HEK293T (cell line): ENCODE results near the gene ARMC5.

Experiments
- CTCF ChIA-PET: fragments of 350-600 bp; formaldehyde crosslinking; extraction: SDS; loops from one replicate; lab custom pipeline; 2021; ENCODE audit warnings: antibody characterized with exemption, inconsistent platforms; lab: Yijun Ruan, JAX
- POLR2A ChIA-PET: fragments of 350-600 bp; formaldehyde crosslinking; extraction: SDS; loops from one replicate; lab custom pipeline; 2020; ENCODE audit warnings: antibody characterized with exemption, inconsistent platforms; lab: Yijun Ruan, JAX
- DNase-seq: peaks from one replicate; pipeline ENCODE4 v3.0.0; 2012; ENCODE audit warnings: mixed read lengths; ENCODE audit errors: extremely low spot score
- ARNT ChIP-seq: fragments of 450-650 bp; IDR thresholded peaks from 2 replicates; pipeline ENCODE4 v1.6.1; 2017; ENCODE audit warnings: mild to moderate bottlenecking
- BHLHE40 ChIP-seq: fragments of 450-650 bp; IDR thresholded peaks from 2 replicates; pipeline ENCODE4 v1.6.1; 2016; ENCODE audit warnings: mild to moderate bottlenecking, moderate library complexity, borderline replicate concordance
- CTBP1 ChIP-seq: fragments of 450-650 bp; IDR thresholded peaks from 2 replicates; pipeline ENCODE4 v1.6.1; 2016; ENCODE audit warnings: borderline replicate concordance
- ELF4 ChIP-seq: fragments of 450-650 bp; IDR thresholded peaks from 2 replicates; pipeline ENCODE4 v1.6.1; 2017; ENCODE audit warnings: antibody characterized with exemption
- FOXA1 ChIP-seq: fragments of 450-650 bp; IDR thresholded peaks from 2 replicates; pipeline ENCODE4 v1.6.1; 2016; ENCODE audit warnings: mild to moderate bottlenecking
- FOXK2 ChIP-seq: fragments of 450-650 bp; IDR thresholded peaks from 2 replicates; pipeline ENCODE4 v1.6.1; 2016; ENCODE audit warnings: mild to moderate bottlenecking
- FOXM1 ChIP-seq: fragments of 450-650 bp; IDR thresholded peaks from 2 replicates; pipeline ENCODE4 v1.6.1; 2017; ENCODE audit warnings: mild to moderate bottlenecking, borderline replicate concordance
- HDGF ChIP-seq: fragments of 450-650 bp; IDR thresholded peaks from 2 replicates; pipeline ENCODE4 v1.6.1; 2017; ENCODE audit warnings: antibody characterized with exemption, borderline replicate concordance
- L3MBTL2 ChIP-seq: fragments of 450-650 bp; conservative IDR thresholded peaks from 2 replicates; pipeline ENCODE4 v1.6.1; 2016; ENCODE audit warnings: mild to moderate bottlenecking
- LEF1 ChIP-seq: fragments of 450-650 bp; IDR thresholded peaks from 2 replicates; pipeline ENCODE4 v1.6.1; 2017; ENCODE audit warnings: mild to moderate bottlenecking, borderline replicate concordance
- NFRKB ChIP-seq: fragments of 450-650 bp; IDR thresholded peaks from 2 replicates; pipeline ENCODE4 v1.6.1; 2016; ENCODE audit warnings: mild to moderate bottlenecking, moderate library complexity
- SP1 ChIP-seq: fragments of 450-650 bp; IDR thresholded peaks from 2 replicates; pipeline ENCODE4 v1.6.1; 2017
- SUZ12 ChIP-seq: fragments of 450-650 bp; IDR thresholded peaks from 2 replicates; pipeline ENCODE4 v1.6.1; 2016; ENCODE audit warnings: mild to moderate bottlenecking
- TARDBP ChIP-seq: fragments of 450-650 bp; IDR thresholded peaks from 2 replicates; pipeline ENCODE4 v1.6.1; 2016
- ZNF384 ChIP-seq: fragments of 450-650 bp; IDR thresholded peaks from 2 replicates; pipeline ENCODE4 v1.6.1; 2016
- TF ChIP-seq, protein P1 (sequence below): fragments of 450-650 bp; IDR thresholded peaks from 2 replicates; pipeline ENCODE4 v1.6.1; 2016

Gene ARMC5

DNA sequence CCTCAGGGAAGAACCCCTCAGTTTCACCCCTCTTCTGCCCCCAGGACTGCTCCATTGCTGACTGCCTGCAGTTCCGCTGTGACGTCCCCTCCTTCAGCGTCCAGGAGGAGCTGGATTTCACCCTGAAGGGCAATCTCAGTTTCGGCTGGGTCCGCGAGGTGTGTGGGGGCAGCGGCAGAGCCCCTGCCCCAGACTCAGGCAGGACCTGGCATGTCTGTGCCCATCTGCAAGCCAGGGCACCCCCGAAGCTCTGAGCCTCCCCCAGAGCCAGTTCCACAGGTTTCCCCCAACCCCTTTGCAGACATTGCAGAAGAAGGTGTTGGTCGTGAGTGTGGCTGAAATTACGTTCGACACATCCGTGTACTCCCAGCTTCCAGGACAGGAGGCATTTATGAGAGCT lies 35.5 kb upstream of the ARMC5 start:
- CTCF ChIA-PET = no interaction called here
- POLR2A ChIA-PET = no interaction called here
- DNase-seq = no peak
- TF ChIP-seq FOXK2 (no peak), BHLHE40 (no peak), HDGF (no peak), ELF4 (no peak), ZNF384 (no peak), L3MBTL2 (no peak), ARNT (no peak), CTBP1 (no peak), SP1 (no peak), NFRKB (no peak), LEF1 (no peak)
- TF ChIP-seq, protein P1, sequence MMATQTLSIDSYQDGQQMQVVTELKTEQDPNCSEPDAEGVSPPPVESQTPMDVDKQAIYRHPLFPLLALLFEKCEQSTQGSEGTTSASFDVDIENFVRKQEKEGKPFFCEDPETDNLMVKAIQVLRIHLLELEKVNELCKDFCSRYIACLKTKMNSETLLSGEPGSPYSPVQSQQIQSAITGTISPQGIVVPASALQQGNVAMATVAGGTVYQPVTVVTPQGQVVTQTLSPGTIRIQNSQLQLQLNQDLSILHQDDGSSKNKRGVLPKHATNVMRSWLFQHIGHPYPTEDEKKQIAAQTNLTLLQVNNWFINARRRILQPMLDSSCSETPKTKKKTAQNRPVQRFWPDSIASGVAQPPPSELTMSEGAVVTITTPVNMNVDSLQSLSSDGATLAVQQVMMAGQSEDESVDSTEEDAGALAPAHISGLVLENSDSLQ = no peak

DNA sequence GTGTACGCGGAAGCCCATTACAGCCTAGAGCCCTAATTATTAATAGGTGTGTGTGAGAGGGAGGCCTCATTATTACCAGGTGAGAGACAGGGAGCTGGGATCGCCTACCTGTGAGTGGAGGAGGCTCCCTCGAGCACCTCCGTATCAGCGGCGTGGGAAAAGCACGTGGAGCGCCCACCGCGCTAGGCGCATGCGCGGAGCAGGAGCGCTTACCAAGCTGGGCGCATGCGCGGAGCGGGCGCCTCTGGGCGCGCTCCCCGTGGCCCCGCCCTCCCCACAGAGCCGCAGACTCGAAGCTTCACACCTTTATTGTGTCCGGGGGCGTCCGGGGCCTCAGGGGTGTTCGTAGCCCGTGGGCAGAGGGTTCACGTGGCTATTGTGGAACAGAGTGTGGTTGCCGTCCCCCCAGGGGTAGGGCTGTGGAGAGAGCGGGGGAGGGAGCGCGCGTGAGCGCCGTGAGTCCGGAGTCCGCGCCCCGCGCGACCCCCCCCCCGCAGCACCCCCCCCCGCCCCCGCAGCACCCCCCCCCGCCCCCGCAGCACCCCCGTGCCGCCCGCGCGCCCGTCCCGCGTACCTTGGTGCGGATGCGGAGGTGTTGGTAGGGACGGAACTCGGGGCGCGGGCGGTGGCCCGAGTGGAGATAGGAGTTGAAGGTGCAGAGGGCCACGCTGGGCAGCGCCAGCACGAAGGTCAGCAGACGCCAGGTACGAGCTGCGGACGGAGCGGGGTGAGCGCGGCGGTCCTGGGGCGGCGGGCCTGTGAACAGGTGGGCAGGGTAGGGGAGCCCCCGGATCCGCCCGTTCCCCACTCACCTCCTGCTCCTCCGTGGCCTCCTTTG lies 31.6 kb upstream of the ARMC5 start:
- TF ChIP-seq ZNF384 (no peak), HDGF (no peak), SP1 (no peak), ELF4 (no peak), CTBP1 (no peak), L3MBTL2 (no peak)
- POLR2A ChIA-PET = interaction anchor here (1.1 to 1.2 kb wide), 2 partner anchors 15 to 33 kb away, joined by 3 to 5 read pairs; partner anchors contain the start of gene ZNF843
- CTCF ChIA-PET = no interaction called here
- no peak for DNase-seq

DNA sequence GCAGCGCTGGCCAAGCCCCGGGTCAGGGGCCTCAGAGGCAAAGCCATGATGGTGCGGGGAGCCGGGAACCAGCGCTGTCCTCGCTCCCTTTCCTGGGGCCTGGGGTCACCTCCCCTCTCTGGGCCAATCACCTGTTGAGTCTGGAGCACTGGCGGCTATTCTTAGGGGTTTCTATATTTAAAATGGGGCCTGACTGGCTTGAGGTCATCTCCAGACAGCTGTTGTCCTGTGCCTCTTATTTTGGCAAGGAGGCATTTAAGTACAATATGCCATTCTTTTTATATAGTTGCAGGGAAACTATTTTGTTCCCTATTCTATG lies 31.1 kb upstream of the ARMC5 start, which contains the start of gene COX6A2:
TSS of gene COX6A2 (minus strand) at position 82 of the 319 bp plus-strand sequence. CDS start at position 47, 35 bp downstream.
- TF ChIP-seq BHLHE40 (no peak), HDGF (no peak), ARNT (no peak), SUZ12 (no peak), CTBP1 (no peak), FOXA1 (no peak), FOXM1 (no peak), ELF4 (no peak)
- no peak for DNase-seq
- POLR2A ChIA-PET = interaction anchor here (1.1 to 1.2 kb wide), 2 partner anchors 14 to 32 kb away, joined by 3 to 5 read pairs; partner anchors contain the start of gene ZNF843
- CTCF ChIA-PET = no interaction called here

DNA sequence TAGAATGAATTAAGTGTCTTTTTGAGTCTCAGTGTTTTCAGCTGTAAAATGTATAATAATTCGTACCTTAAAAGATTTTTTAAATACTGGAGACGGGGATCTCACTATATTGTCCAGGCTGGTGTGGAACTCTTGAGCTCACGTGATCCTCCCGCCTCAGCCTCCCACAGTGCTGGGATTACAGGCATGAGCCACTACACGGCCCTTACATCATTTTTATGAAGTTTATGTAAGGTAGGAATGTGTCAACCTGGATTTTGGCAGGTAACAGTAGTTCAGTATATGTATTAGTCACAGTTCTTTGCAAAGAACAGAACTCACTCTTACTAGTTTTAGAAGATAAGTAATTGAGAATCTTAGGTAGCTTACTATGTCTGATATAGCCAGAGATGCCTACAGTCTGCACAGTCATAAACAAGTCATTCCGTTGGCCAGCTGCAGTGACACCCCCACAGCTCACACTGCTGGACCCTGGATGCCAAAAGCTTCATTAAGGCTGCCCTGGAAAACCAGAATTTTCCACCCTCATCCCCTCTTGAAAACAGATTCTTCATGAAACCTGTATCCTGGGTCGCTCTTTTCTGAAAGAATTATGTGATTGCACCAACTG lies 30.6 kb upstream of the ARMC5 start:
- TF ChIP-seq SUZ12 (no peak), ZNF384 (no peak), CTBP1 (no peak), LEF1 (no peak), FOXK2 (no peak), NFRKB (no peak), FOXM1 (no peak), BHLHE40 (no peak), ELF4 (no peak), TARDBP (no peak), SP1 (no peak), L3MBTL2 (no peak), HDGF (no peak)
- TF ChIP-seq, protein P1 = no peak
- no peak for DNase-seq
- ChIA-PET CTCF (no interaction called here), POLR2A (interaction anchor here (1.1 to 1.2 kb wide), 2 partner anchors 14 to 32 kb away, joined by 3 to 5 read pairs; partner anchors contain the start of gene ZNF843)

GRCh38 chr16:31429314-31429713 lies 30.0 kb upstream of the ARMC5 start:
- CTCF ChIA-PET = no interaction called here
- DNase-seq = no peak
- POLR2A ChIA-PET = interaction anchor here (1.2 kb wide), 1 partner anchor 31 kb away, joined by 5 read pairs; no protein-coding TSS in a partner anchor
- no peak for TF ChIP-seq CTBP1
- TF ChIP-seq TARDBP = no peak
- TF ChIP-seq ELF4 = no peak

GRCh38 chr16:31429796-31430195 lies 29.5 kb upstream of the ARMC5 start:
- no peak for DNase-seq
- ChIA-PET CTCF (no interaction called here), POLR2A (no interaction called here)
- no peak for TF ChIP-seq ARNT
- TF ChIP-seq ELF4 = no peak
- TF ChIP-seq, protein P1 = no peak
- no peak for TF ChIP-seq NFRKB
- no peak for TF ChIP-seq LEF1
- TF ChIP-seq L3MBTL2 = no peak
- TF ChIP-seq FOXK2 = no peak
- TF ChIP-seq BHLHE40 = no peak
